GM18511 (cell line): ENCODE results near the gene BBS9.
"Not testable (repeated sequence)": the region's sequence is repeated elsewhere in the genome, so short reads cannot be mapped to it uniquely, and the experiment has no call there.

ENCODE experiments used
- ATAC-seq: cut with Tn5 transposase; IDR thresholded peaks from one replicate; pipeline ENCODE4 v1.9.1; 2021; ENCODE audit warnings: mild to moderate bottlenecking, moderate library complexity; ENCODE audit not compliant: unreplicated experiment

BBS9 gene

GRCh38 chr7:33193308-33193864 lies 64.0 kb downstream of the BBS9 start:
- ATAC-seq: peak; percentile 66

GRCh38 chr7:33195264-33195663 lies 65.9 kb downstream of the BBS9 start:
- ATAC-seq: no peak

- no peak for ATAC-seq
These were observed 66.9 kb downstream of the BBS9 start for GRCh38 chr7:33196221-33196620.

GRCh38 chr7:33200282-33200681 lies 70.9 kb downstream of the BBS9 start:
- no peak for ATAC-seq

GRCh38 chr7:33201821-33202220 lies 72.5 kb downstream of the BBS9 start:
- no peak for ATAC-seq

GRCh38 chr7:33210958-33211357 lies 81.6 kb downstream of the BBS9 start:
- ATAC-seq: no peak

GRCh38 chr7:33212144-33212543 lies 82.8 kb downstream of the BBS9 start:
- ATAC-seq: no peak

GRCh38 chr7:33215992-33216391 lies 86.6 kb downstream of the BBS9 start:
- ATAC-seq: no peak

- no peak for ATAC-seq
These were observed 88.2 kb downstream of the BBS9 start for GRCh38 chr7:33217595-33217994.

- ATAC-seq: not testable (repeated sequence)
These were observed 89.6 kb downstream of the BBS9 start for GRCh38 chr7:33218841-33219535.

GRCh38 chr7:33220231-33220630 lies 90.9 kb downstream of the BBS9 start:
- no peak for ATAC-seq

- no peak for ATAC-seq
These were observed 92.0 kb downstream of the BBS9 start for GRCh38 chr7:33221390-33221789.

GRCh38 chr7:33232632-33233145 lies 103.3 kb downstream of the BBS9 start:
- no peak for ATAC-seq

- ATAC-seq: no peak
These were observed 104.3 kb downstream of the BBS9 start for GRCh38 chr7:33233659-33234058.

GRCh38 chr7:33237036-33237435 lies 107.7 kb downstream of the BBS9 start:
- no peak for ATAC-seq

- ATAC-seq: no peak
These were observed 114.0 kb downstream of the BBS9 start for GRCh38 chr7:33243319-33243881.

GRCh38 chr7:33248671-33249070 lies 119.3 kb downstream of the BBS9 start:
- no peak for ATAC-seq

GRCh38 chr7:33250421-33250871 lies 121.1 kb downstream of the BBS9 start:
- no peak for ATAC-seq

- no peak for ATAC-seq
These were observed 121.9 kb downstream of the BBS9 start for GRCh38 chr7:33251301-33251700.

- no peak for ATAC-seq
These were observed 129.2 kb downstream of the BBS9 start for GRCh38 chr7:33258491-33258951.

- peak; percentile 78 for ATAC-seq
These were observed 132.2 kb downstream of the BBS9 start for GRCh38 chr7:33261585-33261984.

- ATAC-seq: no peak
These were observed 133.1 kb downstream of the BBS9 start for GRCh38 chr7:33262476-33262875.
